WERI-Rb-1 (cell line): ENCODE results near the gene CT45A2.
"Not testable (repeated sequence)": the region's sequence is repeated elsewhere in the genome, so short reads cannot be mapped to it uniquely, and the experiment has no call there.

Experiments used
- DNase-seq: peaks from one replicate; pipeline ENCODE4 v3.0.0-alpha.2; 2020
- H3K27ac ChIP-seq: fragments of 250-450 bp; sonication (Bioruptor Pico); 2 replicates; pipeline ENCODE4 v1.5.1; 2020; ENCODE audit warnings: mild to moderate bottlenecking, moderate library complexity
- H3K27me3 ChIP-seq: fragments of 250-450 bp; sonication (Bioruptor Pico); 2 replicates; pipeline ENCODE4 v1.5.1; 2021; ENCODE audit warnings: mild to moderate bottlenecking, low read depth, moderate library complexity; ENCODE audit not compliant: insufficient read depth, severe bottlenecking
- H3K36me3 ChIP-seq: fragments of 250-450 bp; sonication (Bioruptor Pico); 2 replicates; pipeline ENCODE4 v1.5.1; 2020; ENCODE audit warnings: mild to moderate bottlenecking, moderate library complexity
- H3K4me3 ChIP-seq: 2 replicates; pipeline ENCODE4 v1.5.1; 2011; ENCODE audit warnings: low read depth, mild to moderate bottlenecking, control low read depth, low read length
- H3K9me3 ChIP-seq: fragments of 250-450 bp; sonication (Bioruptor Pico); 2 replicates; pipeline ENCODE4 v1.5.1; 2021; ENCODE audit warnings: mild to moderate bottlenecking, moderate library complexity; ENCODE audit not compliant: severe bottlenecking

CT45A2 gene

GRCh38 chrX:135819912-135820311 lies at the start of gene CT45A2:
Gene CT45A2 (minus strand): TSS chrX:135820012. CDS start chrX:135816265, 3,747 bp downstream.
- H3K9me3 ChIP-seq, DNase-seq, H3K27me3 ChIP-seq, H3K36me3 ChIP-seq, H3K4me3 ChIP-seq, H3K27ac ChIP-seq: not testable (repeated sequence)

- H3K4me3 ChIP-seq, H3K27ac ChIP-seq, H3K36me3 ChIP-seq, H3K9me3 ChIP-seq, DNase-seq, H3K27me3 ChIP-seq: not testable (repeated sequence)
Observed at GRCh38 chrX:135854438-135854837, 34.6 kb upstream of the CT45A2 start, which contains the start of gene CT45A8. Gene CT45A8 (minus strand): TSS chrX:135854538. CDS start chrX:135850783, 3,755 bp downstream.

- H3K4me3 ChIP-seq, H3K27ac ChIP-seq, H3K9me3 ChIP-seq, H3K27me3 ChIP-seq, H3K36me3 ChIP-seq, DNase-seq: not testable (repeated sequence)
Observed at GRCh38 chrX:135837180-135837579, 17.4 kb upstream of the CT45A2 start, which contains the start of gene CT45A7. Gene CT45A7 (minus strand): TSS chrX:135837280. CDS start chrX:135833533, 3,747 bp downstream.

GRCh38 chrX:135802687-135803086 lies 17.1 kb downstream of the CT45A2 start, which contains the start of gene CT45A6:
Gene CT45A6 (minus strand): TSS chrX:135802787. CDS start chrX:135798993, 3,794 bp downstream.
- not testable (repeated sequence) for DNase-seq, H3K4me3 ChIP-seq, H3K27ac ChIP-seq, H3K36me3 ChIP-seq, H3K27me3 ChIP-seq, H3K9me3 ChIP-seq

- not testable (repeated sequence) for DNase-seq, H3K4me3 ChIP-seq, H3K36me3 ChIP-seq
Observed at GRCh38 chrX:135785403-135785802, 34.4 kb downstream of the CT45A2 start, which contains the start of gene CT45A5. Gene CT45A5 (minus strand): TSS chrX:135785503. CDS start chrX:135781729, 3,774 bp downstream.

GRCh38 chrX:135768091-135768490 lies 51.7 kb downstream of the CT45A2 start, which contains the start of gene CT45A3:
Gene CT45A3 (minus strand): TSS chrX:135768191. CDS start chrX:135764444, 3,747 bp downstream.
- not testable (repeated sequence) for H3K9me3 ChIP-seq, H3K27me3 ChIP-seq, H3K4me3 ChIP-seq, H3K36me3 ChIP-seq, DNase-seq, H3K27ac ChIP-seq

More at GRCh38 chrX:135785403-135785802, 34.4 kb downstream of the CT45A2 start, which contains the start of gene CT45A5:
- H3K27ac ChIP-seq, H3K9me3 ChIP-seq, H3K27me3 ChIP-seq: not testable (repeated sequence)
